Neural progenitor cell (in vitro differentiated cells): Measurements from ENCODE around the gene RPL12.

Experiments
- EZH2phosphoT487 ChIP-seq: fragments of 200-600 bp; sonication (generic); IDR thresholded peaks from 2 replicates; pipeline ENCODE4 v1.6.1; 2017; ENCODE audit warnings: antibody characterized with exemption
- TF ChIP-seq, protein P1 (sequence below): fragments of 200-600 bp; sonication (generic); IDR thresholded peaks from 2 replicates; pipeline ENCODE4 v1.5.1; 2017; ENCODE audit warnings: antibody characterized with exemption, mild to moderate bottlenecking

DNA sequence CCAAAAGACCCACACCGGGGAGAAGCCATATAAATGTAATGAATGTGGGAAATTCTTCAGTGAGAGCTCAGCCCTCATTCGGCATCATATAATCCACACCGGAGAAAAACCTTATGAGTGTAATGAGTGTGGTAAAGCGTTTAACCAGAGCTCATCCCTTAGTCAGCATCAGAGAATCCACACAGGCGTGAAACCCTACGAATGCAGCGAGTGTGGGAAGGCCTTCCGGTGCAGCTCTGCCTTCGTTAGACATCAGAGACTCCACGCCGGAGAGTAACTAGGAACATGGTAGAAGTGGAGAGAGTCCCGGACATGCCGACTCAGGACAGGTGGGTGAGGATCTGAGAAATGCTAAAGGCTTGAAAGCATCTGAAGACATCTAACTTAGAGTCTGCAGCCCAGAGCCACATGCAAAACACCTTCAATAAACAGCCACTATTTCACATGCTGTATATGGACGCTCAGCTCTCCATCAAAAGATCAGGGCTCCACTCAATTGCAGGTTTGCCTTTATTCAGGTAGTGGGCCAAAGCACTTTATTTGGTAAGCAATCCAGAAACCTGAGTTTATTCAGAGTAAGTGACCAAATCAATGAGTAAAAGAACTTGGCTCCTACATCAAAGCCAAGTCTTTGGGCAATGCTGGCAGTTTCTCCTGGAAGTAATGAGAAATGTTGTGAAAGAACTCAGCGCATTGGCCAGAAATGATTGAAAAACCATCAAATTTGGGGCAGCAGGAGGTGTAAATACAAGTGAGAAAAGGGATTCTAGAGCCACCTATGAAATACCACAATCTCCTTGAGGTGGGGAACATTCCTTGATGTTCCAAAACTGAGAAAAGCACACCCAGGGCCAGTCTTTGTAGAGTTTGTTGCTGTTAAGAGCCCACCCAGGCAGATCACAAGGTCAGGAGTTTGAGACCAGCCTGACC is 6.0 kb downstream of the RPL12 start:
- TF ChIP-seq, protein P1, sequence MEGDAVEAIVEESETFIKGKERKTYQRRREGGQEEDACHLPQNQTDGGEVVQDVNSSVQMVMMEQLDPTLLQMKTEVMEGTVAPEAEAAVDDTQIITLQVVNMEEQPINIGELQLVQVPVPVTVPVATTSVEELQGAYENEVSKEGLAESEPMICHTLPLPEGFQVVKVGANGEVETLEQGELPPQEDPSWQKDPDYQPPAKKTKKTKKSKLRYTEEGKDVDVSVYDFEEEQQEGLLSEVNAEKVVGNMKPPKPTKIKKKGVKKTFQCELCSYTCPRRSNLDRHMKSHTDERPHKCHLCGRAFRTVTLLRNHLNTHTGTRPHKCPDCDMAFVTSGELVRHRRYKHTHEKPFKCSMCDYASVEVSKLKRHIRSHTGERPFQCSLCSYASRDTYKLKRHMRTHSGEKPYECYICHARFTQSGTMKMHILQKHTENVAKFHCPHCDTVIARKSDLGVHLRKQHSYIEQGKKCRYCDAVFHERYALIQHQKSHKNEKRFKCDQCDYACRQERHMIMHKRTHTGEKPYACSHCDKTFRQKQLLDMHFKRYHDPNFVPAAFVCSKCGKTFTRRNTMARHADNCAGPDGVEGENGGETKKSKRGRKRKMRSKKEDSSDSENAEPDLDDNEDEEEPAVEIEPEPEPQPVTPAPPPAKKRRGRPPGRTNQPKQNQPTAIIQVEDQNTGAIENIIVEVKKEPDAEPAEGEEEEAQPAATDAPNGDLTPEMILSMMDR, result no peak
- no peak for TF ChIP-seq EZH2phosphoT487
